ENCODE data around the gene TMEM147.

TMEM147 gene, protein sequence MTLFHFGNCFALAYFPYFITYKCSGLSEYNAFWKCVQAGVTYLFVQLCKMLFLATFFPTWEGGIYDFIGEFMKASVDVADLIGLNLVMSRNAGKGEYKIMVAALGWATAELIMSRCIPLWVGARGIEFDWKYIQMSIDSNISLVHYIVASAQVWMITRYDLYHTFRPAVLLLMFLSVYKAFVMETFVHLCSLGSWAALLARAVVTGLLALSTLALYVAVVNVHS

GRCh38 chr19:35545001-35545854, at the start of gene TMEM147:
TSS of gene TMEM147 (plus strand) at chr19:35545626. CDS start at chr19:35545740, 114 bp downstream.
- DNase-seq: peak; percentile 55 to 68 (median 64)

GRCh38 chr19:35497406-35497805, 48.0 kb upstream of the TMEM147 start:
- no peak for DNase-seq

GRCh38 chr19:35498220-35498619, 47.2 kb upstream of the TMEM147 start:
- no peak for DNase-seq

GRCh38 chr19:35498984-35499527, 46.4 kb upstream of the TMEM147 start:
- no peak for DNase-seq

GRCh38 chr19:35500611-35501010, 44.8 kb upstream of the TMEM147 start:
- DNase-seq: no peak

GRCh38 chr19:35501684-35502083, 43.7 kb upstream of the TMEM147 start:
- DNase-seq: no peak

DNA sequence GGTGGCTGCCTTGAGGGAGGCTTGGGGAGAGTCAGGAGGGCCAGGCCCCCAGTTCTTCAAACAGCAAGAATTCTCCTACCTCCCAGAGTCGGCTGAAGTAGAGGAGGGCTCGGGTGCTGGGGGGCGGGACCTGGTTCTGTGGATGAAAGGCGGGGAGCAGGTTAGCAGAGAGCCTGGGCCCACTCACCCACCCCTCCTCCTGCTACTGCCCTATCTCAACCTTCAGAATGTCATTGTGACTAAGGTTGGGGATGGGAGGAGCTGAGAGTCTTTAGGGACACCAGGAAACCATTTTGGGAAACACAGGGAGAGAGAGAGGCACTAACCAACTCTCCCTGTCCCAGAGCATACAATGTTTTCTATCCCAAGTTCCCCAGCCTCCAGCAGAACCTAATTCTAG, 42.7 kb upstream of the TMEM147 start:
- no peak for DNase-seq

DNA sequence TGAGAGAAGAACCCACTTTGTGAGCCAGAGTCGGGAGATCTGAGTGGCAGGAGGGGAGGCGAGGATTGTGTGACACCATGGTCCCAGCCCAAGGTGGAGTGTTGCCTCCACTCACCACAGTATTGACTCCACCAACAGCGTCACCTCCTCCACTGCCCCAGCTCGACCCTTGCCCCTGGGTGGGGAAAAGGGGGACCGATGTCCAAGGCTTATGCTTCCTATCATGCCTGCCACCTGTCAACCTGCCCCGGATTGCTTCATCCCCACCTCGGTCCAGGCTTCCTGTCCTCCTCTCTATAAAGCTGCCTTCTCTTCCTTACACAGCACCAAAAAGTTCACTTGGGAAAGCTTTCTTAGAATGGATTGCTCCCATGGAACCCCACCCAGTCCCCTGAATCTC, 39.4 kb upstream of the TMEM147 start:
- no peak for DNase-seq

DNA sequence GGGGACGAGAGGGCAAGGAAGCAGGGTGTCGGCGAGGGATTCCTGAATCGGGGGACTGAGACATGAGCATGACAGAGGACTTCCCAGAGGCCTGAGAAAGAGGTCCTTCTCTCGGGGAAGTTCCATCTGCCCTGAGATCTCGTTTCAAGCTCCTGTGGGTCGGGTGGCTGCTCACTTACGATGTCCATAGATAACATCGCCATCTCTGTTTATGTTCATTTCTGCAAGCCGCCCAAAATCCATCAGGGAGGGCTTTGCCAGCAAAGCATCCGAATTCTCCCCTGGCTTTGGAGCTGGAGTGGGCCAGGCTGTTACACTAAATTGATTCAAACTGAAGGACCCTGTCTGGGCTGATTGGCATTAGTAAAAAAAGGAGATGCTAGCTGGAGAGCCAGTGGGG, 37.9 kb upstream of the TMEM147 start:
- no peak for DNase-seq

DNA sequence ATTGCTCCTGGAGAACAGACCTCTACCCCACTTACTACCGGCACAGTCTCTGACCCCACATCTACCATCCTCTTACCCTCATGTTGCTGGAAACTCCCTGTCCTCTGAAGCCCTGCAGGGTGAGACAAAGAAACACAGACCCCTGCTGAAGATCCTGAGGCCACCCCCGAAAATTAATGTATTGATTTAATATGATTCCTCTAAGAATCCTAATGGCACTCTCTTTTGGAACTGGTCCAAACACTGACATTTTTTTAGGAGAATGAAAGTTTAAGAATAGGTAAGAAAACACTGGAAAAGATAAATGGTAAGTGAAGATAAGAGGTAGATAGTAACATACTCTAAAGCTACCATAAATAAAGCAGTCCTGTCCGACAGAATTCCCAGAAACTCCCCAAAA, 37.3 kb upstream of the TMEM147 start:
- DNase-seq: no peak

DNA sequence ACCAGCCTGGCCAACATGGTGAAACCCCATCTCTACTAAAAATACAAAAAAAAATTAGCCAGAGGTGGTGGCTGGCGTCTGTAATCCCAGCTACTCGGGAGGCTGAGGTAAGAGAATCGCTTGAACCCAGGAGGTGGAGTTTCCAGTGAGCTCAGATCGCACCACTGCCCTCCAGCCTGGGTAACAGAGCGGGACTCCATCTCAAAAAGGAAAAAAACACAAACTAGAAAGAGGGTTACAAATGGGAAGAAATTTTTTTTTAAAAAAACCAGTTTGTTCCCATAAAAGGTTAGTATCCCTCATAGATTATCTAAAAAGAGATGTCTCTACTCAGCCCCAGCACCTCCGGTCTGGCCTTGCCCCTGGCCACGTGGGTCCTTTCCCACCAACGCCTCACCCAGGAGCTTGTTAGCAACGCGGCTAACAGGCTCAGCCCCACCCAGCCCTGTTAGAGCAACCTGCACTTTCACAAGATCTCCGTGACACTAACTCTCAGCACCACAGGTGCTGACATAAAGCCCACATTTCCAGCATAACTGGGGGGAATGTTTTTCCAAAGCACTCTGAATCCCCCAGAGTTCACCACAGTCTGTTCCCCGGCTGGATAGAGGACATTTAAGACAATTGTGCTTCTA, 36.3 kb upstream of the TMEM147 start:
- no peak for DNase-seq

DNA sequence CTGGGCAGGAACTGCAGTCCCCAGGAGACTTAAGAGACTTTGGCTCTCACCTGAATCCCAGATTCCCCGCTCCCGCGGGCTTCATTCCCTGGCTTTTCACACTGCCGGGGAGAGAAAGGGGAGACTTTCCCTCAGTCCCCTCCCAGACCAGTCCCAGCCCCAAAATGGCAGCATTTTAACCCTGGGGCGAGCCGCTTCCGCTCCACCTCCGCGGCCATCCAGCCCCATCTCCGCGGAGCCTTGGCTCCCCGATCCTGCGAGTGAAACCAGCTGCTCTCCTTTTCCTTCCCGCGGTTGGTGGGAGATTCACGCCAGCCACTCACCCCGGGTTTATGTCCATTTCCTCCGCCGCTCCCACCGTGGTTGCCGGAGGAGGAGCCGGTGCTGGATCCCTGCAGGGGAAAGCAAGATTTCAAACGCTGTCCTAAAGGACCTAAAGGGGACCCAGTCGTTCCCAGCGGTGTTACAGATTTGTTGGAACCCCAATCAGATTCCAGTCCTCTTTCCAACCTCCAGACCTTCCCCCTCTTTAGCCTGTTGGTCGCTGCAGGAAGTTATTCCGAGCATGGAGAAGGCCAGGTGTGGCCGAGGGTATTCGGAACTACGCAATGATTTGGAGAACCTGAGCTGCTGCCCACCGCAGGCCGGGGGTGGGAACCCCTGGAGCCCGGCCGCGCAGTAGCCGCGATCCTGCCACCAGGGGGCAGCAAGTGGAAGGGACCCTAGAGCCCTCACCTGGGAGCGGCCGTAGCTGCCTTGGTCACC, 35.4 kb upstream of the TMEM147 start:
- DNase-seq: peak; percentile 48 to 66 (median 58)

GRCh38 chr19:35510626-35510964, 34.8 kb upstream of the TMEM147 start:
- DNase-seq: no peak

- no peak for DNase-seq
Measured at GRCh38 chr19:35511337-35511736, 34.1 kb upstream of the TMEM147 start.

- no peak for DNase-seq
Measured at GRCh38 chr19:35512831-35513627, 32.4 kb upstream of the TMEM147 start.

- DNase-seq: no peak
Measured at GRCh38 chr19:35513628-35514281, 31.7 kb upstream of the TMEM147 start, which contains the start of gene DMKN. TSS of gene DMKN (minus strand) at chr19:35513649. CDS start at chr19:35513475, 174 bp downstream.

DNA sequence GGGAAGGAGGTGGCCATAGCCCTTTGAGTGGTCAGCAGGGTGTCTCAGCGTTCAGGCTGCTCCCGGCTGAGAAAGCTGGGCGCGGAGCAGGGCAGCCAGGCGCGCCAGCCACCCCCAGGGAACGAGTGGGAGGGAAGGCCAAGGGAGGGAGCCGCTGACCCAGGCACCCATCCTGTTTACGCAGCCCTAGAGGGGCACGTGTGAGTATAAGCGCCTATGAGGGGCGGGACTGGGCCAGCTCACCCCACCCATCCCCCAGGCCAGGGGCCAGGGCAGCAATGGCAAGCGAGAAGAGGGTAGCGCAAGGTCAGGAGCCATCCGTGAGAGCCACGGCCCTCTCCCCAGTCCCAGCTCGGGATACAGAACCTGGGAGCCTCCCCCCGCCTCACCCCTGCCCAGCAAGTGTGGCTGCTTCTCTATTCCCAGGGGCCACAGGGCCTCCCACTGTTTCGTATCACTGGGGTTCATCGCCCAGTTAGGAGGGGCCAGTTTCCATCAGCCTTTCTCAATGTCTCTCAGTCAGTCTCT, 31.1 kb upstream of the TMEM147 start:
- no peak for DNase-seq

DNA sequence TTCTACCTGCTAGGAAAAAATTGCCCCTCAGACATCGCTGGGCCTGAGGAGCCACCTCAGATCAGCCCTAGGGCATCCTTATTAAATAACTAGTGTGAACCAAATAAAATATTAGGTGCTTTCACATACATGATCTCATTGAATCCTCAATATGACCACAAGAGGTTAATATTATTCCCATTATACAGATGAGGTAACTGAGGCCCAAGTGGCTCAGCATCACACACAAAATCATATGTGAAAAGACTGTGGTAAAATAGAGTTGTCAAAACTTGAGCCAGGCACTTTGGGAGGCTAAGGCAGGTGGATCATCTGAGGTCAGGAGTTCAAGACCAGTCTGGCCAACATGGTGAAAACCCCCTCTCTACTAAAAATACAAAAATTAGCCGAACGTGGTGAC, 29.1 kb upstream of the TMEM147 start:
- DNase-seq: no peak

DNA sequence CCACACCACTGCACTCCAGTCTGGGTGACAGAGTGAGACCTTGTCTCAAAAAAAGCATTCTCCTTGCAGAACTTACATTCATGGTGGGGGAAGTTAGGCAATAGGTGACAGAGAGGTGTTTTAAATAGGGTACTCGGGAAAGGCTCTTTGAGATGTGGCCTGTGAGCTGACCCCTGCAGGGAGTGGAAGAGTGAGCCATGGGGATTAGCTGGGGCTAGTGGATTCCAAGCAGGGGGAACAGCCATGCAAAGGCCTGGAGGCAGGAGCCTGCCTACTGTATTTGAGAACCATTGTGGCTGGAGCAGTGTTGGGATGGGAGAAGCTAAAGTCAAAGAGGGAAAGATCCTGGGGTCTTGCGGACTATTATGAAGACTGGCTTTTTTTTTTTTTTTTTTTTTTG, 28.1 kb upstream of the TMEM147 start:
- no peak for DNase-seq

- DNase-seq: no peak
Measured at GRCh38 chr19:35518313-35518712, 27.1 kb upstream of the TMEM147 start.

DNA sequence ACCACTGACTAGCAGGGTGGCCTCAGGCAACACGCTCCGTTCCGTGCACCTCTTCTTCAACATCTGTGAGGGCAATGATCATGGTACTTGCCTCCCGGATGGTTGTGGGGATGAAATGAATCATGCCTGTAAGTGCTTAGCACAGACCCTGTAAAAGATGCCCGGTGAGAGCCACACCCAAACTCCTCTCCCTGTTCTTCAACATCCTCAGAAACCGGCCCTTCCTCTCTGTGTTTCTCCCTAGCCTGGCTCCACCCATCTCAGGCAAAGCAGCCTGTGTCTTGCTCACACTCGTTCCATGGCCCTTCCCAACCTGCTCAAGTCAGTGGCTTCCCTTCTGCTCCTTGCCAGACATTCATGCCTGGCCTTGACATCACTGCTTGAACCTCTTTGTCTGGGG, 26.1 kb upstream of the TMEM147 start:
- DNase-seq: no peak
